Activated CD8-positive, alpha-beta T cell treated with anti-CD3 and anti-CD28 coated beads for 36 hours (primary cell): Measurements from ENCODE around the gene MLYCD. TPM values are rescaled to one million over a fixed set of nuclear protein-coding genes. Genes with fewer than 3 reads are reported as not detected.

Source experiments
- ATAC-seq: fragments of 200-7000 bp; cut with Tn5 transposase; one replicate; pipeline ENCODE4 v1.10.0; 2021; ENCODE audit warnings: mild to moderate bottlenecking, moderate library complexity
- CTCF ChIA-PET: fragments of 350-600 bp; sonication (Branson Sonifier 250); formaldehyde crosslinking; loops from one replicate; lab custom pipeline; 2021; ENCODE audit warnings: antibody characterized with exemption; lab: Charles Lee
- POLR2A ChIA-PET: fragments of 350-600 bp; sonication (Branson Sonifier 250); formaldehyde crosslinking; loops from one replicate; lab custom pipeline; 2021; ENCODE audit warnings: antibody characterized with exemption; lab: Charles Lee
- DNase-seq: peaks from one replicate; pipeline ENCODE4 v3.0.0-alpha.2; 2020
- H3K27ac Mint-ChIP-seq: one replicate; pipeline ENCODE4 v1.8.0; 2021; ENCODE audit warnings: mild to moderate bottlenecking, mixed read lengths
- H3K27me3 Mint-ChIP-seq: one replicate; pipeline ENCODE4 v1.8.0; 2021; ENCODE audit warnings: mixed read lengths
- H3K36me3 Mint-ChIP-seq: one replicate; pipeline ENCODE4 v1.8.0; 2021; ENCODE audit warnings: low read depth, mixed read lengths
- H3K4me1 Mint-ChIP-seq: one replicate; pipeline ENCODE4 v1.8.0; 2021; ENCODE audit warnings: low read depth, mixed read lengths
- H3K4me3 Mint-ChIP-seq: one replicate; pipeline ENCODE4 v1.8.0; 2021; ENCODE audit warnings: mild to moderate bottlenecking, moderate library complexity, mixed read lengths
- H3K9me3 Mint-ChIP-seq: one replicate; pipeline ENCODE4 v1.8.0; 2021; ENCODE audit warnings: mixed read lengths
- CTCF ChIP-seq: fragments of 200-600 bp; IDR thresholded peaks from one replicate; pipeline ENCODE4 v1.8.0; 2022; ENCODE audit warnings: antibody characterized with exemption, mild to moderate bottlenecking
- intact Hi-C: fragments of 100-400 bp; cut with micrococcal nuclease; formaldehyde crosslinking; loops from one replicate; pipeline ENCODE4 v1.10.0; 2022
- total RNA-seq, 2 experiments: library from RNA; stranded (reverse); gene quantifications; one replicate each; pipeline ENCODE4 v1.2.3, GENCODE V29; 2021

MLYCD gene
- total RNA-seq, 2 experiments from 2014 or later = 3.5 to 3.7 TPM

- H3K4me3 Mint-ChIP-seq = no peak overlapping the region
- ATAC-seq = peak; percentile 96
- peaks cover 2% of the 10 kb centered on the region for H3K4me1 Mint-ChIP-seq
- H3K36me3 Mint-ChIP-seq = no peaks in the 10 kb centered on the region
- DNase-seq = peak; percentile 71
- ChIA-PET POLR2A (interaction anchor here (0.6 kb wide), 1 partner anchor 179 kb away, joined by 3 read pairs; no protein-coding TSS in a partner anchor), CTCF (interaction anchor here (0.8 to 2.9 kb wide), 22 partner anchors 9 to 367 kb away, joined by 3 to 13 read pairs (median 4); partner anchors contain the start of genes TAF1C and WFDC1)
- peak; percentile 98 for TF ChIP-seq CTCF
- intact Hi-C loops = no loop called here
- H3K27ac Mint-ChIP-seq = no peak overlapping the region
- no peaks in the 10 kb centered on the region for H3K27me3 Mint-ChIP-seq
- no peaks in the 10 kb centered on the region for H3K9me3 Mint-ChIP-seq
Observed at GRCh38 chr16:83926726-83927397, 27.9 kb downstream of the MLYCD start.

GRCh38 chr16:83928341-83929055 is 29.6 kb downstream of the MLYCD start:
- no peaks in the 10 kb centered on the region for H3K9me3 Mint-ChIP-seq
- ChIA-PET POLR2A (interaction anchor here (0.8 kb wide), 1 partner anchor 24 kb away, joined by 3 read pairs; no protein-coding TSS in a partner anchor), CTCF (interaction anchor here (1.4 to 2.9 kb wide), 4 partner anchors 9 to 135 kb away, joined by 4 to 13 read pairs (median 8); no protein-coding TSS in a partner anchor)
- no peak for ATAC-seq
- H3K4me1 Mint-ChIP-seq = peaks cover 2% of the 10 kb centered on the region
- no peak for DNase-seq
- intact Hi-C loops = no loop called here
- no peaks in the 10 kb centered on the region for H3K27me3 Mint-ChIP-seq
- H3K27ac Mint-ChIP-seq = no peak overlapping the region
- no peak overlapping the region for H3K4me3 Mint-ChIP-seq
- no peaks in the 10 kb centered on the region for H3K36me3 Mint-ChIP-seq
- TF ChIP-seq CTCF = no peak

DNA sequence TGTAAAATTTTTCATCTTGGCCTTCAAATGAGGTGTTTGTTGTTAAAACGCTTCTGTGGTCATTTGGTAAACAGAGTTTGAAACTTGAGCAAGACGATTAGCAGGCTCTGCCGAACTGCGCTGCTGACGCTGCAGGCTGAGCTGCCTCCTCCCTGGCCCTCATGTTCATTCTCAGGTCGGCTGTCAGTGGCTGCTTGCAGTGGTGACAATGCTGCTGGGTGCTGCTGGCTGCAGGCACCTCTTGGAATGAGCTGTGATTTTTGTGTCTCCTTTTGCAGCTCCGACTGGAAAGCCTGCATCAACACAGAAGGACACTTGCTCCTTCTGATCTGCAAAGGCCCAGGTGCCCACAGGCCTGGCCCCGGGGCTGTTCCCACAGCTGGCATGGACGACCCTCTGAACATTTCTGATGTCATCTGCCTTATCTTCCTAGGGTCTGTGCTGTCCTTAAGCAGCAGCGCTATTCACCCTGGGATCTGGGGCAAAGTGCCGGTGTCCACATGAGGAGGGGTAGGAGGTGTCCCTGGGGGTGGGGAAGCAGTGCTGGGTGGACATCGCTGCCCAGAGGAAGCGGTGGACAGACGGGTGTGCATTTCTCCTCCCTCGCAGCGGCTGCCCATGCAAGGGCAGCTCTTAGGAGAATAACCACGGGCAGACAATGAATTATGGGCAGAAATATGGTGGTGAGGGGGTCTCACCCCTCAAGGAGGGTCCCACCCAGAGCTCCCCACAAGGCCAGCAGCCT is 31.1 kb downstream of the MLYCD start:
- H3K9me3 Mint-ChIP-seq = no peaks in the 10 kb centered on the region
- H3K27me3 Mint-ChIP-seq = no peaks in the 10 kb centered on the region
- no peak for DNase-seq
- ChIA-PET POLR2A (no interaction called here), CTCF (interaction anchor here (0.8 kb wide), 1 partner anchor 136 kb away, joined by 4 read pairs; no protein-coding TSS in a partner anchor)
- intact Hi-C loops = no loop called here
- no peak for TF ChIP-seq CTCF
- H3K36me3 Mint-ChIP-seq = no peaks in the 10 kb centered on the region
- H3K27ac Mint-ChIP-seq = no peak overlapping the region
- peaks cover 2% of the 10 kb centered on the region for H3K4me1 Mint-ChIP-seq
- no peak overlapping the region for H3K4me3 Mint-ChIP-seq
- ATAC-seq = no peak

DNA sequence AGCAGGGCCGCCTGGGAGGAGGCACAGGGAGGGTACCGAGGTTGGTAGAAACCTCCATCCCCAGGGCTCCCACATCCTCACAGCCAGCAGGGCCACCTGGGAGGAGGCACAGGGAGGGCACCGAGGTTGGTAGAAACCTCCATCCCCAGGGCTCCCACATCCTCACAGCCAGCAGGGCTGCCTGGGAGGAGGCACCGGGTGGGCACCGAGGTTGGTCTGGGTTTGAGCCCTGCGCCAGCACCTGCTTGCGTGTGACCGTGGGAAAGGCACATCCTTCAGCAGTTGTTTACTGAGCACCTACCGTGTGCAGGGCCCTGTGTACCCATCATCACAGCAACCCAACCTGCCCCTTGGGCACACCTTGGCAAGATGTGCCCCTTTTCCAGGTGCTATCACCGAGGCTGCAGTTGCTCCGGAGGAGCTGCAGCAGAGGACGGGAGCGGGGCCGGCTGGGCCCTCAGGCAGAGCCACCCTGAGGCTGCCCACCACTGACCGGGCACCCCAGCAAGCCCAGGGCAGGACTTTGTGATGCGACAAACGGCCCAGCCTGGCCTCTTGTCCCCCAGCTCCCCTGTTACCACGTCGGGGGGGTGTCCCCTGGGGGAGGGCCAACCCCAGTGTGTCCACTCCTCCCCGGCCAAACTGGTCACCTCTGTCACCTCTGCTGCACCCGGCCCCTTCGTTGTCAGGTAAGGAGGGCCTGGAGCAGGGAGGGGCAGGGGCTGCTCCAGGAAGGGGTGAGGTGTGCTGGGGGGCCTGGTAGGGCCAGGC is 32.0 kb downstream of the MLYCD start:
- DNase-seq (no peak), ATAC-seq (no peak)
- no peak for TF ChIP-seq CTCF
- no peak overlapping the region for H3K27ac Mint-ChIP-seq
- no peaks in the 10 kb centered on the region for H3K36me3 Mint-ChIP-seq
- POLR2A ChIA-PET = no interaction called here
- no peaks in the 10 kb centered on the region for H3K27me3 Mint-ChIP-seq
- no peaks in the 10 kb centered on the region for H3K9me3 Mint-ChIP-seq
- CTCF ChIA-PET = no interaction called here
- intact Hi-C loops = no loop called here
- no peak overlapping the region for H3K4me3 Mint-ChIP-seq
- H3K4me1 Mint-ChIP-seq = peaks cover 2% of the 10 kb centered on the region
